ENCODE results near the gene AZU1.
A peak's percentile ranks its signal among the peaks of the same experiment; 100 is the strongest.

AZU1 gene

DNA sequence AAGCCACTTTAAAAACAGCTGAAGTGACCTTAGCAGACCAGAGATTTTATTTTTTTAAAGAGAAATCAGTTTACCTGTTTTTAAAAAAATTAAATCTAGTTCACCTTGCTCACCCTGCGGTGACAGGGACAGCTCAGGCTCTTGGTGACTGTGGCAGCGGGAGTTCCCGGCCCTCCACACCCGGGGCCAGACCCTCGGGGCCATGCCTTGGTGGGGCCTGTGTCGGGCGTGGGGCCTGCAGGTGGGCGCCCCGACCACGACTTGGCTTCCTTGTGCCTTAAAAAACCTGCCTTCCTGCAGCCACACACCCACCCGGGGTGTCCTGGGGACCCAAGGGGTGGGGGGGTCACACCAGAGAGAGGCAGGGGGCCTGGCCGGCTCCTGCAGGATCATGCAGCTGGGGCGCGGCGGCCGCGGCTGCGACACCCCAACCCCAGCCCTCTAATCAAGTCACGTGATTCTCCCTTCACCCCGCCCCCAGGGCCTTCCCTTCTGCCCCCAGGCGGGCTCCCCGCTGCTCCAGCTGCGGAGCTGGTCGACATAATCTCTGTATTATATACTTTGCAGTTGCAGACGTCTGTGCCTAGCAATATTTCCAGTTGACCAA lies 16.7 kb upstream of the AZU1 start:
- Histone ChIP-seq H3K27ac (ENCODE audit: insufficient read depth, low read depth, low read length, poor library complexity, severe bottlenecking) (peak overlapping the region; percentile 50), H3K27me3 (ENCODE audit: control insufficient read depth, insufficient read depth, low read length, poor library complexity, severe bottlenecking) (no peaks in the 10 kb centered on the region), H3K4me1 (ENCODE audit: control insufficient read depth, insufficient read depth, low read length) (no peaks in the 10 kb centered on the region), H3K4me3 (ENCODE audit: insufficient read depth, low read depth, low read length) (no peak overlapping the region), H3K36me3 (ENCODE audit: control insufficient read depth, insufficient read depth, low read length) (peaks cover 63% of the 10 kb centered on the region), H3K9me3 (ENCODE audit: control insufficient read depth, low read length) (no peaks in the 10 kb centered on the region)
- WGBS, 2 experiments = 93 to 95% methylated on average over 24 to 25 of the region's 25 CpGs

DNA sequence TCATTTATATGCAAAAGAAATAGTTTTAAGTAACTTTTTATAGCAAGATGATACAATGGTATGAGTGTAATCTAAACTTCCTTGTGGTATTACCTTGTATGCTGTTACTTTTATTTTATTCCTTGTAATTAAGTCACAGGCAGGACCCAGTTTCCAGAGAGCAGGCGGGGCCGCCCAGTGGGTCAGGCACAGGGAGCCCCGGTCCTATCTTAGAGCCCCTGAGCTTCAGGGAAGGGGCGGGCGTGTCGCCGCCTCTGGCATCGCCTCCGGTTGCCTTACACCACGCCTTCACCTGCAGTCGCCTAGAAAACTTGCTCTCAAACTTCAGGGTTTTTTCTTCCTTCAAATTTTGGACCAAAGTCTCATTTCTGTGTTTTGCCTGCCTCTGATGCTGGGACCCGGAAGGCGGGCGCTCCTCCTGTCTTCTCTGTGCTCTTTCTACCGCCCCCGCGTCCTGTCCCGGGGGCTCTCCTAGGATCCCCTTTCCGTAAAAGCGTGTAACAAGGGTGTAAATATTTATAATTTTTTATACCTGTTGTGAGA lies 16.1 kb upstream of the AZU1 start:
- Histone ChIP-seq H3K4me1 (ENCODE audit: control insufficient read depth, insufficient read depth, low read length) (no peaks in the 10 kb centered on the region), H3K27me3 (ENCODE audit: control insufficient read depth, insufficient read depth, low read length, poor library complexity, severe bottlenecking) (no peaks in the 10 kb centered on the region), H3K27ac (ENCODE audit: insufficient read depth, low read depth, low read length, poor library complexity, severe bottlenecking) (no peak overlapping the region), H3K4me3 (ENCODE audit: insufficient read depth, low read depth, low read length) (no peak overlapping the region), H3K9me3 (ENCODE audit: control insufficient read depth, low read length) (no peaks in the 10 kb centered on the region), H3K36me3 (ENCODE audit: control insufficient read depth, insufficient read depth, low read length) (peaks cover 57% of the 10 kb centered on the region)
- 95 to 96% methylated on average over 20 of the region's 20 CpGs for WGBS, 2 experiments

DNA sequence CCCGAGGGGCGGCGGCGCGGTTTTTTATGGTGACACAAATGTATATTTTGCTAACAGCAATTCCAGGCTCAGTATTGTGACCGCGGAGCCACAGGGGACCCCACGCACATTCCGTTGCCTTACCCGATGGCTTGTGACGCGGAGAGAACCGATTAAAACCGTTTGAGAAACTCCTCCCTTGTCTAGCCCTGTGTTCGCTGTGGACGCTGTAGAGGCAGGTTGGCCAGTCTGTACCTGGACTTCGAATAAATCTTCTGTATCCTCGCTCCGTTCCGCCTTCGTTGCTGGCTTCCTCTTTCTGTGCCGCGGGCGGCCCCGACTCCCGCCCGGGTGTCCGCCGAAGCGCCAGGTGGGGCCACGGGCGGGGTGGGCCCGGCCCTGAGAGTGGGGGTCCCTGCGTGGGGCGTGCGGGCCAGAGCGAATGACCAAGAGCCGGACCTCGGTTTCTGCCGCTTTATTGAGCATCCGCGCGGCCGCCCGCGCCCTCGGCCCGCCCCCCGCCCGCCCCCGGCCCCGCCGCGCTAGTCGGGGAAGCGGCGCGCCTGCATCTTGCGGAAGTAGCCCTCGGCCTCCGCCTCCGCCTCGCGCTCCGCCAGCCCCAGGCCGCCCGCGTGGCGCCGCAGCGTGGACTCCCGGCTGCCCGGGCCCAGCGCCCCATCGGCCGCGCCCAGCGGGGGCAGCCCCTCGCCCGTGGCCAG lies 15.4 kb upstream of the AZU1 start:
- H3K27me3 ChIP-seq (ENCODE audit: control insufficient read depth, insufficient read depth, low read length, poor library complexity, severe bottlenecking) = no peaks in the 10 kb centered on the region
- no peak overlapping the region for H3K27ac ChIP-seq (ENCODE audit: insufficient read depth, low read depth, low read length, poor library complexity, severe bottlenecking)
- H3K36me3 ChIP-seq (ENCODE audit: control insufficient read depth, insufficient read depth, low read length) = peaks cover 52% of the 10 kb centered on the region
- no peak overlapping the region for H3K4me3 ChIP-seq (ENCODE audit: insufficient read depth, low read depth, low read length)
- H3K9me3 ChIP-seq (ENCODE audit: control insufficient read depth, low read length) = no peaks in the 10 kb centered on the region
- 96 to 97% methylated on average over 80 of the region's 80 CpGs for WGBS, 2 experiments
- no peaks in the 10 kb centered on the region for H3K4me1 ChIP-seq (ENCODE audit: control insufficient read depth, insufficient read depth, low read length)

DNA sequence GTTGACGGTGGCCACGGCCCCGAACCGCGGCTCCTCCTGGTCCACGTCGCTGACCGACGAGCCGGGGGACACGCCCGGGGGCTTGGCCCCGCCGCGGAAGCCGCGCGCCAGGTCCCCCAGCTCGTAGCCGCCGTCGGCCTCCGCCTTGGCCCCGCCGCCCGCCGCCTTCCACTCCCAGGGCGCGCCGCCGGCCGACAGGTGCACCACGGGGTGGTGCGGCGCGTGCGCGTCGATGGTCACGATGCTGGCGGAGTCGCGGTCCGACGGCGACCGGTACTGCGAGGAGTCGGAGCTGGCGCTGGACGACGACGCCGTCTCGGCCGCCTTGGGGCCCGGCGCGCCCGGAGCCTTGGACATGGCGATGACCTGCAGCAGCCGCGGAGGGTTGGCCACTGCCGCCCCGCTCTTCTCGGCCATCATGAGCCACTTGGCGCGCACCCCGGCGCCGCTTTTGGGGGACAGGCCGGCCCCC lies 14.9 kb upstream of the AZU1 start:
- H3K27me3 ChIP-seq (ENCODE audit: control insufficient read depth, insufficient read depth, low read length, poor library complexity, severe bottlenecking) = no peaks in the 10 kb centered on the region
- H3K36me3 ChIP-seq (ENCODE audit: control insufficient read depth, insufficient read depth, low read length) = peaks cover 46% of the 10 kb centered on the region
- H3K9me3 ChIP-seq (ENCODE audit: control insufficient read depth, low read length) = no peaks in the 10 kb centered on the region
- 96 to 97% methylated on average over 72 of the region's 72 CpGs for WGBS, 2 experiments
- no peaks in the 10 kb centered on the region for H3K4me1 ChIP-seq (ENCODE audit: control insufficient read depth, insufficient read depth, low read length)
- no peak overlapping the region for H3K27ac ChIP-seq (ENCODE audit: insufficient read depth, low read depth, low read length, poor library complexity, severe bottlenecking)
- no peak overlapping the region for H3K4me3 ChIP-seq (ENCODE audit: insufficient read depth, low read depth, low read length)

DNA sequence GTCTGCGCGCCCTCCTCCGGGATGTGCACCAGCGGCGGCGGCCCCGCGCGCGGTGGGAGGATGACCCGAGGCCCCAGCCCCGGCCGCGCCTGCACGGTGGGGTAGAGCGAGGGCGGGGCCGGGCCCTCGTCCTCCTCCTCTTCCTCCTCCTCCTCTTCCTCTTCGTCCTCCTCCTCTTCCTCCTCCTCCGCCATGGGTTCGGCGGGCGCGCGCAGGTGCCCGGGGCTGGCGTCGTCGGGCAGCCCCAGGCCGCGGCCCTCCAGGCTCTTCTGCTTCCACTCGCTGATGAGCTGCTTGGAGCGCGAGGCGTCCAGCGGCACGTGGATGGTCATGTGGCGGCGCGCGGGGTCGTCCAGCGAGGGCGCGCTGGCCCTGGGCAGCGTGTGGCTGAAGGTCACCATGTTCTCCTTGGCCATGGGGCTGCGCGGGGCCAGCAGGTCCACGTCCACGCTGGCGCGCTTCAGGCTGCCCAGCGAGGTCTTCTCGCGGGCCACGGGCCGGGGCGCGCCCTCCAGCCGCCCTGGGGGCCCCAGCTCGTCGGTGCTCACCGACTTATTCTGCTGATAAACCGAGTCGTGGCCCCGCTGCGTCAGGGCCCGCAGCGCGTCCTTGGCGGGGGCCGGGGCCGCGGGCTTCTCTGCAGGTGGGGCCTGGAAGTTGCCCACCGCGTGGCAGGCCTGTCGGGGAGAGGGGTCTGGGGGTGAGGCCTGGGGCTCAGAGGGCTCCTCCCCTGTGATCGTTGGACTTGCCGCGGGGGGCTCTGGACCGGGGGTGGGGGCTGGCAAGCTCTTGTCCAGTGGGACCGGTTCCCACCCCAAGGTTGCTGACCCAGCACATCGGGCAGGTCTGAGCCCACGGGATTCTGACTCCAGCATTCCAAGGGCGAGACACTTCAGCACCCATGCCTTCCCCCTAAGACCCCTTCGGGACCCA lies 14.2 kb upstream of the AZU1 start:
- peaks cover 43% of the 10 kb centered on the region for H3K36me3 ChIP-seq (ENCODE audit: control insufficient read depth, insufficient read depth, low read length)
- WGBS, 2 experiments = 94 to 96% methylated on average over 87 of the region's 87 CpGs

DNA sequence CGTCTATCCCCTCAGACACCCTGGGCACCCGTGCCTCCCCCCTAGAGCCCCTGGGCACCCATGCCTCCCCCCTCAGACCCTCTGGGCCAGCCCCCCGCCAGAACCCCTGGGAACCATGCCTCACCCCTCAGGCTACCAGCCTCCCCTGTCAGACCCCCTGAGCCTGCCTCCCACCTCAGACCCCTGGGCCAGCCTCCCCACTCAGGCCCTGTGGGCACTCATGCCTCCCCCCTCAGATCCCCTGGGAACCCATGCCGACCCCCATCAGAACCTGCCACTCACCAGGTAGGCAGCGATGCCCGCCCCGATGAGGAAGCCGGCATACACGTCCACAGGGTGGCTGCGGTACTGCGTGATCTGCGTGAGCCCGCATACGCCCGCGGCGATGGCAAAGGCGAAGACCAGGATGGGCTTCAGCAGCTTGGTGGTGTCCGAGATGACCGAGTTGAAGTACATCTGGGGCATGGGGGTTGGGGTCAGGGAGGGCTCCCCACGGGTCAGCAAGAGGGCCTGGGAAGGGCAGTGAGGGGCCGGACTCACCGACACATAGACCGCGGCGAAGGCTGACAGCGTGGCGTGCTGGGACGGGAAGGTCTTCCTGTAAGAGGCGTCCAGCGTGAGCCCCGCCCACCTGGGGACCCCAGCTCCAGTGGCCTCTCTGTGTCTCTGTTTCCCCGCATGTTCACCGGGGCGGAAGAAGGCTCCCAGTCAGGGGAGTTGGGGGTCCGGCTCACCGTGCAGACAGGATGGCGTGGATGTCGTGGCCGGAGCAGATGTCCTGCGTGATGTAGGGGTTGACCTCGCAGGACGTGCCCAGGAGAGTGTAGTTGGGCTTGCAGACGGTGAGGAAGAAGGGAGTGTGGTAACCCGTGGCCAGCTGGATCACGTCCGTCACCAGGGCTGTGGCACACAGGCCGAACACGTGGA lies 13.2 kb upstream of the AZU1 start:
- no peaks in the 10 kb centered on the region for H3K4me1 ChIP-seq (ENCODE audit: control insufficient read depth, insufficient read depth, low read length)
- H3K4me3 ChIP-seq (ENCODE audit: insufficient read depth, low read depth, low read length) = no peak overlapping the region
- H3K36me3 ChIP-seq (ENCODE audit: control insufficient read depth, insufficient read depth, low read length) = peaks cover 38% of the 10 kb centered on the region
- no peaks in the 10 kb centered on the region for H3K27me3 ChIP-seq (ENCODE audit: control insufficient read depth, insufficient read depth, low read length, poor library complexity, severe bottlenecking)
- 95 to 96% methylated on average over 49 of the region's 49 CpGs for WGBS, 2 experiments
- no peaks in the 10 kb centered on the region for H3K9me3 ChIP-seq (ENCODE audit: control insufficient read depth, low read length)
- no peak overlapping the region for H3K27ac ChIP-seq (ENCODE audit: insufficient read depth, low read depth, low read length, poor library complexity, severe bottlenecking)

More for the DNA sequence above, 14.2 kb upstream of the AZU1 start:
- no peaks in the 10 kb centered on the region for H3K4me1 ChIP-seq (ENCODE audit: control insufficient read depth, insufficient read depth, low read length)
- H3K27ac ChIP-seq (ENCODE audit: insufficient read depth, low read depth, low read length, poor library complexity, severe bottlenecking) = no peak overlapping the region
- H3K27me3 ChIP-seq (ENCODE audit: control insufficient read depth, insufficient read depth, low read length, poor library complexity, severe bottlenecking) = no peaks in the 10 kb centered on the region
- H3K4me3 ChIP-seq (ENCODE audit: insufficient read depth, low read depth, low read length) = no peak overlapping the region
- no peaks in the 10 kb centered on the region for H3K9me3 ChIP-seq (ENCODE audit: control insufficient read depth, low read length)

DNA sequence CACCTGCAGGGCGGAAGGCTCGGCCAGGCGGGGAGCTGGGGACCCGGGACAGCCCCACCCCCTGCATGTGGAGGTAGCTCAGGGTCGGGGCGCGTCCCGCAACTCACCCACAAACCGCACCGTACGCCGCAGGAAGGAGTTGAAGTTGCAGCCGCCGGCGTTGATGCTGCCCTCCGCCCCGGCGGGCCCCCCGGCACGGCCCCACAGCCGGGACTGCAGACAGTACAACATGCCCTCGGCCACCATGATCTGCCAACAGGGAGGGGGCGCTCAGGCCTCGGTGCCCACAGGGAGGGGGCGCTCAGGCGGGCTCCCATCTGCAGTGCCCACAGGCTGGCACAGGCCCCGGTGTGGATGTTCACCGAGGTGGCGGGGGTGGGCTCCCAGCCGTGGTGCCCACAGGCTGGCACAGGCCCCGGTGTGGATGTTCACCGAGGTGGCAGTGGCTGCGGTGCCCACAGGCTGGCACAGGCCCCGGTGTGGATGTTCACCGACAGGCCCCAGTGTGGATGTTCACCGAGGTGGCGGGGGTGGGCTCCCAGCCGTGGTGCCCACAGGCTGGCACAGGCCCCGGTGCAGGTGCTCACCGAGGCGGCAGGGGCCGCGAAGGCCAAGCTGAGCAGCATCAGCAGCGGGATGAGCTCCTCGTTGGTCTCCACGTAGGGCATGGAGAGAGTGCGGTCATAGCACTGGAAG lies 12.4 kb upstream of the AZU1 start:
- 96% methylated on average over 47 of the region's 47 CpGs for WGBS, 2 experiments
- peaks cover 30% of the 10 kb centered on the region for H3K36me3 ChIP-seq (ENCODE audit: control insufficient read depth, insufficient read depth, low read length)

DNA sequence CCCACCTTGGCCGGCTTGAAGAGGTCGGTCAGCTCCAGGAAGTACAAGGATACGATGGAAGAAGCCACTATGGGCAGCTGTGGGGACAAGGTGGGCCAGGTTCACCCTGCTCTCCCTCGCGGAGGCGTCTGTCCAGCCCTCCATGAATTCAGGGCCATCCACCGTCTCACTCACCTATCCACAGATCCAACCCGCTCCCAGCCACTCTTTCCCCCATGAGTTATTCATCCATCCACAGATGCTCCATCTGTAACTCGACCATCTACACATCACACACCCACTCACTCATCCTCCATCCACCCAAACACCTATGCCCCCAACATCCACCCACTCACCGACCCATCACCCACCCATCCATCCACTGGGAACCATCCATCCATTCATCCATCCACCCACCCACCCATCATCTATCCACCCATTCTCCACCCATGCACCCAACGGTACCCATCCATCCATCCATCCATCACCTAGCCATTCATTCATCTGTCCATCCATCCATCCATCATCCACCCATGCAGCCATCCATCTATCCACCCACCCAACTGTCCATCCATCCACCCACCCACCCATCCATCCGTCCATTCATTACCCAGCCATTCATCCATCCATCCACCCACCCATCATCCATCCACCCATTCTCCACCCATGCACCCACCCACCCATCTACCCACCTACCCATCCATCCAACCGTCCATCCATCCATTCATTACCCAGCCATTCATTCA lies 11.7 kb upstream of the AZU1 start:
- WGBS, 2 experiments = 94% methylated on average over 13 of the region's 13 CpGs
- no peaks in the 10 kb centered on the region for H3K4me1 ChIP-seq (ENCODE audit: control insufficient read depth, insufficient read depth, low read length)
- H3K4me3 ChIP-seq (ENCODE audit: insufficient read depth, low read depth, low read length) = no peak overlapping the region

More for the DNA sequence above, 12.4 kb upstream of the AZU1 start:
- Histone ChIP-seq H3K27me3 (ENCODE audit: control insufficient read depth, insufficient read depth, low read length, poor library complexity, severe bottlenecking) (no peaks in the 10 kb centered on the region), H3K4me3 (ENCODE audit: insufficient read depth, low read depth, low read length) (no peak overlapping the region), H3K27ac (ENCODE audit: insufficient read depth, low read depth, low read length, poor library complexity, severe bottlenecking) (no peak overlapping the region), H3K9me3 (ENCODE audit: control insufficient read depth, low read length) (no peaks in the 10 kb centered on the region), H3K4me1 (ENCODE audit: control insufficient read depth, insufficient read depth, low read length) (no peaks in the 10 kb centered on the region)

More for the DNA sequence above, 11.7 kb upstream of the AZU1 start:
- Histone ChIP-seq H3K27ac (ENCODE audit: insufficient read depth, low read depth, low read length, poor library complexity, severe bottlenecking) (no peak overlapping the region), H3K27me3 (ENCODE audit: control insufficient read depth, insufficient read depth, low read length, poor library complexity, severe bottlenecking) (no peaks in the 10 kb centered on the region), H3K36me3 (ENCODE audit: control insufficient read depth, insufficient read depth, low read length) (peaks cover 23% of the 10 kb centered on the region), H3K9me3 (ENCODE audit: control insufficient read depth, low read length) (no peaks in the 10 kb centered on the region)
